Neural cell (in vitro differentiated cells): ENCODE data around the gene CDK11A. TPM values are rescaled to one million over a fixed set of nuclear protein-coding genes. Genes with fewer than 3 reads are reported as not detected.

Experiments
- H2AFZ ChIP-seq: fragments of 200-600, 300-800 bp; sonication (generic), shearing (Covaris generic); 2 replicates; pipeline ENCODE4 v1.6.0; 2014; ENCODE audit warnings: low read depth, mild to moderate bottlenecking, antibody characterized with exemption, low read length, moderate library complexity
- H3F3A ChIP-seq: fragments of 200-600 bp; shearing (Covaris generic); 2 replicates; pipeline ENCODE4 v1.6.1; 2016; ENCODE audit warnings: mild to moderate bottlenecking, moderate library complexity, mixed read lengths, antibody characterized with exemption, low read length; ENCODE audit not compliant: insufficient read depth, poor library complexity, severe bottlenecking
- H3K27ac ChIP-seq: fragments of 200-600, 300-800 bp; sonication (generic), shearing (Covaris generic); 2 replicates; pipeline ENCODE4 v1.5.1; 2014; ENCODE audit warnings: mild to moderate bottlenecking, low read length, moderate library complexity
- H3K27me3 ChIP-seq: fragments of 300-800, 200-600 bp; sonication (generic), shearing (Covaris generic); 2 replicates; pipeline ENCODE4 v1.6.0; 2014; ENCODE audit warnings: mild to moderate bottlenecking, low read depth, low read length, moderate library complexity; ENCODE audit not compliant: insufficient read depth
- H3K36me3 ChIP-seq: fragments of 300-800, 200-600 bp; sonication (generic), shearing (Covaris generic); 2 replicates; pipeline ENCODE4 v1.5.1; 2014; ENCODE audit warnings: mild to moderate bottlenecking, antibody characterized with exemption, low read length, moderate library complexity; ENCODE audit not compliant: insufficient read depth
- H3K4me2 ChIP-seq: fragments of 300-800, 200-600 bp; sonication (generic), shearing (Covaris generic); 2 replicates; pipeline ENCODE4 v1.6.0; 2014; ENCODE audit warnings: mild to moderate bottlenecking, low read length
- H3K4me3 ChIP-seq: fragments of 300-800, 200-600 bp; sonication (generic), shearing (Covaris generic); 2 replicates; pipeline ENCODE4 v1.5.1; 2014; ENCODE audit warnings: mild to moderate bottlenecking, low read length, moderate library complexity
- H3K79me2 ChIP-seq: fragments of 200-600 bp; shearing (Covaris generic); replicated peaks from 2 replicates; pipeline ENCODE4 v1.6.0; 2014; ENCODE audit warnings: mild to moderate bottlenecking, low read length, moderate library complexity; ENCODE audit not compliant: insufficient read depth
- H3K9ac ChIP-seq: fragments of 300-800, 200-600 bp; sonication (generic), shearing (Covaris generic); 2 replicates; pipeline ENCODE4 v1.6.1; 2016; ENCODE audit warnings: mild to moderate bottlenecking, low read length, mixed read lengths
- H3K9me2 ChIP-seq: fragments of 200-600 bp; shearing (Covaris generic); 2 replicates; pipeline ENCODE4 v1.6.1; 2016; ENCODE audit warnings: mild to moderate bottlenecking, low read length, mixed read lengths; ENCODE audit not compliant: insufficient read depth
- H3K9me3 ChIP-seq: fragments of 200-600, 300-800 bp; sonication (generic), shearing (Covaris generic); 2 replicates; pipeline ENCODE4 v1.6.1; 2016; ENCODE audit warnings: mild to moderate bottlenecking, mixed run types, low read length, moderate library complexity, mixed read lengths
- H4K20me1 ChIP-seq: fragments of 200-600 bp; shearing (Covaris generic); 2 replicates; pipeline ENCODE4 v1.6.1; 2016; ENCODE audit warnings: mild to moderate bottlenecking, mixed run types; ENCODE audit not compliant: insufficient read depth
- EP300 ChIP-seq: fragments of 450-650 bp; conservative IDR thresholded peaks from 2 replicates; pipeline ENCODE4 v1.6.1; 2014; ENCODE audit warnings: antibody characterized with exemption, mild to moderate bottlenecking, moderate library complexity; ENCODE audit not compliant: poor library complexity, severe bottlenecking
- EZH2 ChIP-seq: fragments of 200-600, 300-800 bp; shearing (Covaris generic), sonication (generic); IDR thresholded peaks from 2 replicates; pipeline ENCODE4 v1.6.1; 2014; ENCODE audit warnings: antibody characterized with exemption, low read length, borderline replicate concordance, mild to moderate bottlenecking; ENCODE audit not compliant: insufficient read depth, poor library complexity, severe bottlenecking
- MXI1 ChIP-seq: fragments of 450-650 bp; conservative IDR thresholded peaks from 2 replicates; pipeline ENCODE4 v1.6.1; 2014; ENCODE audit warnings: antibody characterized with exemption, mild to moderate bottlenecking; ENCODE audit not compliant: poor library complexity, severe bottlenecking
- POLR2AphosphoS5 ChIP-seq: IDR thresholded peaks from 2 replicates; pipeline ENCODE4 v1.6.1; 2012
- RAD21 ChIP-seq: fragments of 450-650 bp; conservative IDR thresholded peaks from 2 replicates; pipeline ENCODE4 v1.6.1; 2014; ENCODE audit warnings: antibody characterized with exemption, mild to moderate bottlenecking, moderate library complexity
- SMC3 ChIP-seq: fragments of 450-650 bp; conservative IDR thresholded peaks from 2 replicates; pipeline ENCODE4 v1.6.1; 2014; ENCODE audit warnings: antibody characterized with exemption, mild to moderate bottlenecking, moderate library complexity; ENCODE audit not compliant: poor library complexity
- TAF1 ChIP-seq: IDR thresholded peaks from 2 replicates; pipeline ENCODE4 v1.6.1; 2012; ENCODE audit warnings: low read depth
- polyA plus RNA-seq: library from polyadenylated mRNA; depleted of rRNA; stranded (reverse); fragments of >200 nt; gene quantifications from 2 replicates; pipeline ENCODE4 v1.2.3, GENCODE V29; 2014
- TF ChIP-seq, protein P1 (sequence below): fragments of 450-650 bp; IDR thresholded peaks from 2 replicates; pipeline ENCODE4 v1.5.1; 2014; ENCODE audit warnings: antibody characterized with exemption, mild to moderate bottlenecking, moderate library complexity; ENCODE audit not compliant: poor library complexity, severe bottlenecking
- TF ChIP-seq, protein P2 (sequence below): IDR thresholded peaks from 2 replicates; pipeline ENCODE4 v1.6.1; 2012; ENCODE audit warnings: borderline replicate concordance

The CDK11A gene
- polyA plus RNA-seq, 1 donor from 2014 or later, result 20.2 TPM

DNA sequence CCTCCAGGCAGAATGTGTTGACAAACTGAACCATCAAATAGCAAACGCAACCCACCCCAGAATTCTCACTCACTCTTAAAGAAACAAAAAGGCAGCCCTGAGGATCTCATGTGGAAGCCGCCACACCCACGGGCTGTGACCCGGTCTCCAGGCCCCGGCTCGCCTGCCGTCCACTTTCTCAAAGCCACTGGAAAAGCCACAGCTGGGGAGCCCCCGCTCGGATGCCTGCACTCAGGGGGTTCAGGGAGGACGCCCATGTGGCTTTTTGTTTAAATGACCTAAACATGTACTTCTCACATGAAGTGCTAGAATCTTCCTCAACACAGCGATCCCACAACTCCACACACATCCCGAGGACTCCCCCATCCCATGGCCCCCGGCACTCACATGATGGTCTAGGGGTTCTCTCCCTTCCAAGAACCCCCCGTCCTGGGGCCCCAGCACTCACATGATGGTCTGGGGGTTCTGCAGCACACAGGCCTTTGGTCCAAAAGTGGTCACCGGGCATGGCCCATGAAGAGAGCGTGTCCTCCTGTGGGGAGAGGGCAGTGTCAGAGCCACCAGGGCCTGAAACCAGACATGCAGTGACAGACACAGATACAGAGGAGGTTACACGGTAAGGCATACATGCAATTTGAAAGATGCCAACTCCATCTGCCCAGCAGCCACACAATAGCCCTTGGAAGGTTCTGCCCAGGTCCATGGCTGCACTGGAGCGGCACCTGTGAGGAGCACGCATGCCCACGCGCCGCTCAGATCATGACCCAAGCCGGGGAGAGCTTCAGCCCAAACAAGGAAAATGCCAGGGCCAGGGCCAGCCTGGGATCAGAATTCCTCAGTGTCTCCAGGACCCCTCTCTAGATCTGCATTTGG, 37.6 kb upstream of the CDK11A start:
- TF ChIP-seq RAD21 (no peak), TAF1 (no peak), POLR2AphosphoS5 (no peak), MXI1 (no peak), EP300 (no peak), SMC3 (no peak), EZH2 (no peak)
- TF ChIP-seq, protein P1, sequence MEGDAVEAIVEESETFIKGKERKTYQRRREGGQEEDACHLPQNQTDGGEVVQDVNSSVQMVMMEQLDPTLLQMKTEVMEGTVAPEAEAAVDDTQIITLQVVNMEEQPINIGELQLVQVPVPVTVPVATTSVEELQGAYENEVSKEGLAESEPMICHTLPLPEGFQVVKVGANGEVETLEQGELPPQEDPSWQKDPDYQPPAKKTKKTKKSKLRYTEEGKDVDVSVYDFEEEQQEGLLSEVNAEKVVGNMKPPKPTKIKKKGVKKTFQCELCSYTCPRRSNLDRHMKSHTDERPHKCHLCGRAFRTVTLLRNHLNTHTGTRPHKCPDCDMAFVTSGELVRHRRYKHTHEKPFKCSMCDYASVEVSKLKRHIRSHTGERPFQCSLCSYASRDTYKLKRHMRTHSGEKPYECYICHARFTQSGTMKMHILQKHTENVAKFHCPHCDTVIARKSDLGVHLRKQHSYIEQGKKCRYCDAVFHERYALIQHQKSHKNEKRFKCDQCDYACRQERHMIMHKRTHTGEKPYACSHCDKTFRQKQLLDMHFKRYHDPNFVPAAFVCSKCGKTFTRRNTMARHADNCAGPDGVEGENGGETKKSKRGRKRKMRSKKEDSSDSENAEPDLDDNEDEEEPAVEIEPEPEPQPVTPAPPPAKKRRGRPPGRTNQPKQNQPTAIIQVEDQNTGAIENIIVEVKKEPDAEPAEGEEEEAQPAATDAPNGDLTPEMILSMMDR, result no peak
- TF ChIP-seq, protein P2, sequence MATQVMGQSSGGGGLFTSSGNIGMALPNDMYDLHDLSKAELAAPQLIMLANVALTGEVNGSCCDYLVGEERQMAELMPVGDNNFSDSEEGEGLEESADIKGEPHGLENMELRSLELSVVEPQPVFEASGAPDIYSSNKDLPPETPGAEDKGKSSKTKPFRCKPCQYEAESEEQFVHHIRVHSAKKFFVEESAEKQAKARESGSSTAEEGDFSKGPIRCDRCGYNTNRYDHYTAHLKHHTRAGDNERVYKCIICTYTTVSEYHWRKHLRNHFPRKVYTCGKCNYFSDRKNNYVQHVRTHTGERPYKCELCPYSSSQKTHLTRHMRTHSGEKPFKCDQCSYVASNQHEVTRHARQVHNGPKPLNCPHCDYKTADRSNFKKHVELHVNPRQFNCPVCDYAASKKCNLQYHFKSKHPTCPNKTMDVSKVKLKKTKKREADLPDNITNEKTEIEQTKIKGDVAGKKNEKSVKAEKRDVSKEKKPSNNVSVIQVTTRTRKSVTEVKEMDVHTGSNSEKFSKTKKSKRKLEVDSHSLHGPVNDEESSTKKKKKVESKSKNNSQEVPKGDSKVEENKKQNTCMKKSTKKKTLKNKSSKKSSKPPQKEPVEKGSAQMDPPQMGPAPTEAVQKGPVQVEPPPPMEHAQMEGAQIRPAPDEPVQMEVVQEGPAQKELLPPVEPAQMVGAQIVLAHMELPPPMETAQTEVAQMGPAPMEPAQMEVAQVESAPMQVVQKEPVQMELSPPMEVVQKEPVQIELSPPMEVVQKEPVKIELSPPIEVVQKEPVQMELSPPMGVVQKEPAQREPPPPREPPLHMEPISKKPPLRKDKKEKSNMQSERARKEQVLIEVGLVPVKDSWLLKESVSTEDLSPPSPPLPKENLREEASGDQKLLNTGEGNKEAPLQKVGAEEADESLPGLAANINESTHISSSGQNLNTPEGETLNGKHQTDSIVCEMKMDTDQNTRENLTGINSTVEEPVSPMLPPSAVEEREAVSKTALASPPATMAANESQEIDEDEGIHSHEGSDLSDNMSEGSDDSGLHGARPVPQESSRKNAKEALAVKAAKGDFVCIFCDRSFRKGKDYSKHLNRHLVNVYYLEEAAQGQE, result no peak
- Histone ChIP-seq H3K27me3 (no peaks in the 10 kb centered on the region), H3K9ac (no peak overlapping the region), H3K27ac (no peak overlapping the region), H3K36me3 (no peaks in the 10 kb centered on the region), H4K20me1 (no peaks in the 10 kb centered on the region), H3F3A (no peaks in the 10 kb centered on the region), H3K9me3 (no peaks in the 10 kb centered on the region), H2AFZ (no peak overlapping the region), H3K4me3 (no peak overlapping the region), H3K9me2 (no peaks in the 10 kb centered on the region), H3K79me2 (no peaks in the 10 kb centered on the region), H3K4me2 (no peak overlapping the region)

DNA sequence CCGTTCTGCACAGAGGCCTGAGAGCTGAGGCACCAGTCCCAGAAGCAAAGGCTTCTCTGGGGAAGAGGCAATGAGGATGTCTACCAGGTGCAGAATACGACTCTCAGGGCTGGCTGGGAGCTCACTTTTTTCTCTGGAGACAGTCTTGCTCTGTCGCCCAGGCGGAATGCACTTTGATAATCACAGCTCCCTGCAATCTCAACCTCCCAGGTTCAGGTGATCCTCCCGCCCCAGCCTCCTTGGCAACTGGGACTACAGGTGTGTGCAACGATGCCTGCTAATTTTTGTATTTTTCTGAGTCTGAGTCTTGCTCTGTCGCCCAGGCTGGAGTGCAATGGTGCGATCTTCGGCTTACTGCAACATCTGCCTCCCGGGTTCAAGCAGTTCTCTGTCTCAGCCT, 36.6 kb upstream of the CDK11A start:
- H3K9me3 ChIP-seq, result no peaks in the 10 kb centered on the region
- H3K9ac ChIP-seq, result no peak overlapping the region
- H4K20me1 ChIP-seq, result no peaks in the 10 kb centered on the region
- H3K27ac ChIP-seq, result no peak overlapping the region
- no peaks in the 10 kb centered on the region for H3K36me3 ChIP-seq
- no peak overlapping the region for H2AFZ ChIP-seq
- H3K4me2 ChIP-seq, result no peak overlapping the region
- TF ChIP-seq, protein P2, result no peak
- TF ChIP-seq SMC3, result no peak
- no peak for TF ChIP-seq EP300
- TF ChIP-seq RAD21, result no peak
- TF ChIP-seq, protein P1, result no peak
- no peak for TF ChIP-seq POLR2AphosphoS5
- no peak for TF ChIP-seq MXI1
- TF ChIP-seq TAF1, result no peak
- no peak for TF ChIP-seq EZH2
- H3K4me3 ChIP-seq, result no peak overlapping the region
- no peaks in the 10 kb centered on the region for H3K9me2 ChIP-seq
- H3F3A ChIP-seq, result no peaks in the 10 kb centered on the region
- H3K79me2 ChIP-seq, result no peaks in the 10 kb centered on the region
- H3K27me3 ChIP-seq, result no peaks in the 10 kb centered on the region
